ENCODE data around the gene PCDHGC4. TPM values are rescaled to one million over a fixed set of nuclear protein-coding genes. Genes with fewer than 3 reads are reported as not detected.

The PCDHGC4 gene
- total RNA-seq, 4 donors from 2014 or later, result 0.31 to 20.4 (median 1.7) TPM; not detected in 1

DNA sequence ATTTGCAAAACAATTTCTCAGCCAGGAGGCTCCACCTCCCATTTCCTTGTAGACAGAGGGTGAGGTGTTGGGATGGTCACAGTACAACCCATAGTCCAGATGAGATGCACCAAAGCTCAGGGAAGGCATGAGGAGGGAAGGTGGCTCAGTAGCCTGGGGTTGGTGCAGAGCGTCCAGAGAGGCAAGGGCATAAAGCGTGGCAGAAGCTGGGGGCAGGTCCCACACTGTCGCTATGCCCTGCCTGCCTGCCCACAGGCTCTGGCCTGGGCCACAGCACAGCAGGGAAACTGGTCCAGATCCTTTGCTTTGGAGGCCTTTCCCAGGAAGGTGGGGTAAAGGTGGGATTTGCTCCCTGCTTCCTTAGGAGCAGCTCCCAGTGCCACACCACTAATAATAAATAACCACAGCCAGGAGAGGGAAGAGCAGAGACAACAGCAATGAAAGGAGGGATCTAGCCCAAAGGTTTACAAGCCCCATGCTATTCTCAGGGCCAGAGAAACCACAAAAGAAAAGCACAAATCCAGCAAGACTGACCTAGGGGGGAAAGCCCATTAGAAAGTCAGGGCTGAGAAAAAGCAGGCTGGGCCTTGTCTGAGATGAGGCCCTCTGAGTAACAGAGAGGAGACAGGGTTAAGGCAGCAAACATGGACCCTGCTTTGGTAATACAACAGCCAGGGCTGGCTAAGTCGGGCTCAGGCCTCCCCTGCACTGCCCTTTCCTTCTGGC is 31.3 kb downstream of the PCDHGC4 start:
- ATAC-seq, result no peak
- H3K27me3 ChIP-seq, result no peaks in the 10 kb centered on the region
- in situ Hi-C loops (cut with MboI; ENCODE audit: low sequenced_read_pairs in 4 of 4) (no loop called here), intact Hi-C loops (cut with DNase I; ENCODE audit: low total_unique reads) (no loop called here)
- H3K9me3 ChIP-seq, result no peaks in the 10 kb centered on the region
- no peak for TF ChIP-seq POLR2A (IDR thresholded peaks at IDR 0.05)
- TF ChIP-seq CTCF (IDR thresholded peaks at IDR 0.05 in 4 of 5, conservative IDR thresholded peaks at IDR 0.05 in 1 of 5), result no peak
- peak in 1 of 2 donors; percentile 9 for DNase-seq
- H3K36me3 ChIP-seq, result peaks cover 0 to 23% of the 10 kb centered on the region in 2 donors
- peaks cover 84 to 89% of the 10 kb centered on the region in 2 donors for H3K4me1 ChIP-seq
- peak overlapping the region; percentile 87 to 92 (median 90) for H3K27ac ChIP-seq
- no peak overlapping the region for H3K4me3 ChIP-seq

- H3K9me3 ChIP-seq, result no peaks in the 10 kb centered on the region
- TF ChIP-seq CTCF (IDR thresholded peaks at IDR 0.05 in 4 of 5, conservative IDR thresholded peaks at IDR 0.05 in 1 of 5) (no peak), POLR2A (IDR thresholded peaks at IDR 0.05) (no peak)
- H3K27ac ChIP-seq, result peak overlapping the region; percentile 87 to 92 (median 90)
- H3K36me3 ChIP-seq, result peaks cover 0 to 17% of the 10 kb centered on the region in 2 donors
- no peak for ATAC-seq
- peaks cover 89 to 93% of the 10 kb centered on the region in 2 donors for H3K4me1 ChIP-seq
- H3K27me3 ChIP-seq, result no peaks in the 10 kb centered on the region
- in situ Hi-C loops (cut with MboI; ENCODE audit: low sequenced_read_pairs in 4 of 4), result no loop called here
- intact Hi-C loops (cut with DNase I; ENCODE audit: low total_unique reads), result no loop called here
- no peak overlapping the region for H3K4me3 ChIP-seq
- DNase-seq, result peak; percentile 44 to 76
Measured at GRCh38 chr5:141516672-141517025, 31.8 kb downstream of the PCDHGC4 start.

GRCh38 chr5:141517312-141517711 is 32.5 kb downstream of the PCDHGC4 start:
- intact Hi-C loops (cut with DNase I; ENCODE audit: low total_unique reads) (no loop called here), in situ Hi-C loops (cut with MboI; ENCODE audit: low sequenced_read_pairs in 4 of 4) (no loop called here)
- peaks cover 0 to 14% of the 10 kb centered on the region in 2 donors for H3K36me3 ChIP-seq
- H3K9me3 ChIP-seq, result no peaks in the 10 kb centered on the region
- TF ChIP-seq POLR2A (IDR thresholded peaks at IDR 0.05) (no peak), CTCF (IDR thresholded peaks at IDR 0.05 in 4 of 5, conservative IDR thresholded peaks at IDR 0.05 in 1 of 5) (no peak)
- H3K27me3 ChIP-seq, result no peaks in the 10 kb centered on the region
- H3K4me3 ChIP-seq, result no peak overlapping the region
- peaks cover 96 to 99% of the 10 kb centered on the region in 2 donors for H3K4me1 ChIP-seq
- ATAC-seq (no peak), DNase-seq (peak in 1 of 2 donors; percentile 31)
- peak overlapping the region; percentile 87 to 92 (median 90) for H3K27ac ChIP-seq

DNA sequence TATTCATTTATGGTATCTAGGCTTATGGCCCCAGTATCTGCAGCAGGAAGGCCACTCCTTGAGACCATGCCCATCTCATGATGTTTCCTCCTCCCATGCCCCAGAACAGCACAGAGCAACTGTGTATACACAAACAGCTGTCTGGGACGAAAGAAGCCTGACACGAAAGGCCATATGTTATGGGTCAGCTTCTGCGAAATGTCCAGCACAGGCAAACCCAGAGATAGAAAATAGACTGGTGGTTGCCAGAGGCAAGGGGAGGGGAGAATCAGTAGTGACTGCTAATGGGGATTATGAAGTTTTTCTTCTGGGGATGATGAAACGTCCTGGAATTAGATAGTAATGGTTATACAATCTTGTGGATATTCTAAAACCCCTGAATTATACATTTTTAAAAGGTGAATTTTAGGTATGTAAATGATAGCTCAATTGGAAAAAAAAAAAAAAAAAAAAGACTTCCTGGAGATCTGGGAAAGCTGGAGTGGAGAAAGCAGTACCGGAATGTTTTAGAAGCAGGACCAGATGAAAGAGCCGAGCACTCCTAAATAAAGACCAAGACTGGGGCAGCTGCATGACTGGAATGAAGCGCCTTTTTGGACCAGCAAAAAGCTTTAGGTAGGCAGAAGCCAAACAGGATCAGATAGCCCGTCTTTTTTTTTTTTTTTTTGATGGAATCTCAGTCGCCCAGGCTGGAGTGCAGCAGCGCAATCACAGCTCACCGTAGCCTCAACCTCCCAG is 33.2 kb downstream of the PCDHGC4 start:
- DNase-seq, result peak in 1 of 2 donors; percentile 28
- H3K4me1 ChIP-seq, result peaks cover 98% of the 10 kb centered on the region in 2 donors
- intact Hi-C loops (cut with DNase I; ENCODE audit: low total_unique reads), result no loop called here
- no peaks in the 10 kb centered on the region for H3K27me3 ChIP-seq
- peaks cover 0 to 18% of the 10 kb centered on the region in 2 donors for H3K36me3 ChIP-seq
- peak overlapping the region; percentile 87 to 92 (median 90) for H3K27ac ChIP-seq
- H3K9me3 ChIP-seq, result no peaks in the 10 kb centered on the region
- TF ChIP-seq POLR2A (IDR thresholded peaks at IDR 0.05) (no peak), CTCF (IDR thresholded peaks at IDR 0.05 in 4 of 5, conservative IDR thresholded peaks at IDR 0.05 in 1 of 5) (no peak)
- no peak overlapping the region for H3K4me3 ChIP-seq
- ATAC-seq, result no peak
- in situ Hi-C loops (cut with MboI; ENCODE audit: low sequenced_read_pairs in 4 of 4), result no loop called here
